C4-2B (cell line): ENCODE measurements around the gene CD1E.

Experiments
- ZFX ChIP-seq: fragments of 450-650 bp; IDR thresholded peaks from 2 replicates; pipeline ENCODE4 v1.6.1; 2017
- TF ChIP-seq, protein P1 (sequence below): fragments of 450-650 bp; conservative IDR thresholded peaks from 2 replicates; pipeline ENCODE4 v1.5.1; 2017; ENCODE audit warnings: mild to moderate bottlenecking

DNA sequence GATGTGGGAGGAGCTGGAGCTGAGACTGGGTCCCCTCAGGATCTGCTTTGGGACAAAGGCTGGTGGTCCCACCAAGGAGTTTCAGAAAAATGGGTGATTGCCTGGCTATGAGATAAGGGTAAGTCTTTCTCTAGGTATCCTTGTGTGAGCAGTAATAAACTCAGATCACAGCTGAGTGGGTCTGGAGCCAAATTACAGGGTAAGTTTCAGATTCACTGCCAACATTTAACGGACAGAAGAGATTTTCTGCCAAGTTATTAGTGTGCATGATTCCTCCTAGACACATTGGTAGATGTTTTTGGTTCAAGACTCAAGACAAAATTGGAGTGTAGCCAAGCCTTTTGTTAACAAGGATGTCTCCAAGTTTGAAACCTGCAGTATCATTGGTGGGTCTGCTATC lies 29.8 kb upstream of the CD1E start:
- TF ChIP-seq, protein P1, sequence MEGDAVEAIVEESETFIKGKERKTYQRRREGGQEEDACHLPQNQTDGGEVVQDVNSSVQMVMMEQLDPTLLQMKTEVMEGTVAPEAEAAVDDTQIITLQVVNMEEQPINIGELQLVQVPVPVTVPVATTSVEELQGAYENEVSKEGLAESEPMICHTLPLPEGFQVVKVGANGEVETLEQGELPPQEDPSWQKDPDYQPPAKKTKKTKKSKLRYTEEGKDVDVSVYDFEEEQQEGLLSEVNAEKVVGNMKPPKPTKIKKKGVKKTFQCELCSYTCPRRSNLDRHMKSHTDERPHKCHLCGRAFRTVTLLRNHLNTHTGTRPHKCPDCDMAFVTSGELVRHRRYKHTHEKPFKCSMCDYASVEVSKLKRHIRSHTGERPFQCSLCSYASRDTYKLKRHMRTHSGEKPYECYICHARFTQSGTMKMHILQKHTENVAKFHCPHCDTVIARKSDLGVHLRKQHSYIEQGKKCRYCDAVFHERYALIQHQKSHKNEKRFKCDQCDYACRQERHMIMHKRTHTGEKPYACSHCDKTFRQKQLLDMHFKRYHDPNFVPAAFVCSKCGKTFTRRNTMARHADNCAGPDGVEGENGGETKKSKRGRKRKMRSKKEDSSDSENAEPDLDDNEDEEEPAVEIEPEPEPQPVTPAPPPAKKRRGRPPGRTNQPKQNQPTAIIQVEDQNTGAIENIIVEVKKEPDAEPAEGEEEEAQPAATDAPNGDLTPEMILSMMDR, result no peak
- TF ChIP-seq ZFX, result no peak
